Parathyroid adenoma (tissue), 2 donors: ENCODE measurements around the gene AJAP1.

Source experiments
- H2AFZ ChIP-seq: fragments of 300-600 bp; sonication (generic); one replicate; pipeline ENCODE4 v1.7.0; 2017; ENCODE audit warnings: antibody characterized with exemption, mild to moderate bottlenecking
- H3K27ac ChIP-seq: fragments of 300-600 bp; sonication (generic); one replicate; pipeline ENCODE4 v1.7.0; 2017
- H3K27me3 ChIP-seq: fragments of 300-600 bp; sonication (generic); one replicate; pipeline ENCODE4 v1.7.0; 2017; ENCODE audit warnings: low read length; ENCODE audit not compliant: control insufficient read depth, insufficient read depth
- H3K36me3 ChIP-seq: fragments of 300-600 bp; sonication (generic); one replicate; pipeline ENCODE4 v1.7.0; 2017; ENCODE audit warnings: low read length; ENCODE audit not compliant: control insufficient read depth, insufficient read depth
- H3K4me1 ChIP-seq: fragments of 300-600 bp; sonication (generic); one replicate; pipeline ENCODE4 v1.7.0; 2017; ENCODE audit warnings: control low read depth
- H3K4me2 ChIP-seq: fragments of 300-600 bp; sonication (generic); one replicate; pipeline ENCODE4 v1.7.0; 2017; ENCODE audit warnings: low read length
- H3K4me3 ChIP-seq: fragments of 300-600 bp; sonication (generic); one replicate; pipeline ENCODE4 v1.7.0; 2017; ENCODE audit warnings: low read depth, low read length
- H3K79me2 ChIP-seq: fragments of 300-600 bp; sonication (generic); one replicate; pipeline ENCODE4 v1.7.0; 2017; ENCODE audit warnings: control low read depth
- H3K9ac ChIP-seq: fragments of 300-600 bp; sonication (generic); one replicate; pipeline ENCODE4 v1.7.0; 2017; ENCODE audit warnings: mild to moderate bottlenecking
- H3K9me3 ChIP-seq: fragments of 300-600 bp; sonication (generic); one replicate; pipeline ENCODE4 v1.7.0; 2017; ENCODE audit warnings: low read length; ENCODE audit not compliant: control insufficient read depth
- TF ChIP-seq, protein P1 (sequence below): fragments of 300-600 bp; sonication (generic); IDR thresholded peaks from one replicate; pipeline ENCODE4 v1.7.0; 2017; ENCODE audit warnings: antibody characterized with exemption, mild to moderate bottlenecking
- donor health status: primary hyperparathyroidism.

Gene AJAP1

DNA sequence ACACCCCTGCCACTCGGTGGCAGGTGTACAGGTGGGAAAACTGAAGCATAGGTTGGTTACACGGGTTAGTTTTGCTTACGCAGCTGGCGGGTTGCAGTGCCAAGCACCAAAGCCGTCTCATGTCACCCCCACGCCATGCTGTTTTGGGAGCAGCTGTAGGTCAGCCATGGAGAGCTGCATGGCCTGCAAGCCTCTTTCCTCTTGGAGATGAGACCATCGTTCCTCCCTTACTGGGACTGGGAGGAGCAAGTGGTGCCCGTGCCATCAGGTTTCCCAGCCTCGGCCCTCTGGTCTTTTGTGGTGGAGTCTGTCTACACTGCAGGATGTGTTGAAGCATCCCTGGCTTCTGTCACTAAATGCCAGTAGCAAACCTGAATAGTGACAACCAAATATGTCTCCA, 46.9 kb downstream of the AJAP1 start:
- Histone ChIP-seq H3K27ac (no peak overlapping the region), H3K4me3 (no peak overlapping the region)

DNA sequence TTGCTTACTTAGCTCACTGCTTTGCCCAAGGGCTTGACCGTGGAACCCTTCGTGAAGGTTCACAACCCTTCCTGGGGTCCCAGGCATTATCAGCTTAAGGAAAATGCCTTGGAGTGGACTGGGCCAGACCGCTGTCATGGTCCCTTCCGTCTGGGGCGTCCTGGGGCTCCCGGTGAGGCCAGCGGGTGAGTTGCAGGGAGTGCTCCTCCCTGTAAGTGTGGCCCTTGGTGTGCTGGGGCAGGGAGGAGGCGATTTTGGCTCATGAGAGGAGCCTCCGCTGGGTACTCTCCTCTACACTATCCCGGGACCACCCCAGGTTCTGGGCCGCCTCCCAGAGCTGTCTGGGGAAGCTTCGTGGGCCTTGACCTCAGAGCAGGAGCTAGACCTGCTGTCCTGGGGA, 48.1 kb downstream of the AJAP1 start:
- Histone ChIP-seq H3K4me3 (no peak overlapping the region), H3K36me3 (no peaks in the 10 kb centered on the region), H3K9me3 (no peaks in the 10 kb centered on the region), H3K4me1 (no peaks in the 10 kb centered on the region), H3K79me2 (peaks cover 1% of the 10 kb centered on the region), H3K27me3 (no peaks in the 10 kb centered on the region), H3K27ac (no peak overlapping the region), H3K9ac (no peak overlapping the region), H3K4me2 (no peak overlapping the region), H2AFZ (no peak overlapping the region)
- TF ChIP-seq, protein P1, sequence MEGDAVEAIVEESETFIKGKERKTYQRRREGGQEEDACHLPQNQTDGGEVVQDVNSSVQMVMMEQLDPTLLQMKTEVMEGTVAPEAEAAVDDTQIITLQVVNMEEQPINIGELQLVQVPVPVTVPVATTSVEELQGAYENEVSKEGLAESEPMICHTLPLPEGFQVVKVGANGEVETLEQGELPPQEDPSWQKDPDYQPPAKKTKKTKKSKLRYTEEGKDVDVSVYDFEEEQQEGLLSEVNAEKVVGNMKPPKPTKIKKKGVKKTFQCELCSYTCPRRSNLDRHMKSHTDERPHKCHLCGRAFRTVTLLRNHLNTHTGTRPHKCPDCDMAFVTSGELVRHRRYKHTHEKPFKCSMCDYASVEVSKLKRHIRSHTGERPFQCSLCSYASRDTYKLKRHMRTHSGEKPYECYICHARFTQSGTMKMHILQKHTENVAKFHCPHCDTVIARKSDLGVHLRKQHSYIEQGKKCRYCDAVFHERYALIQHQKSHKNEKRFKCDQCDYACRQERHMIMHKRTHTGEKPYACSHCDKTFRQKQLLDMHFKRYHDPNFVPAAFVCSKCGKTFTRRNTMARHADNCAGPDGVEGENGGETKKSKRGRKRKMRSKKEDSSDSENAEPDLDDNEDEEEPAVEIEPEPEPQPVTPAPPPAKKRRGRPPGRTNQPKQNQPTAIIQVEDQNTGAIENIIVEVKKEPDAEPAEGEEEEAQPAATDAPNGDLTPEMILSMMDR, result no peak

More for the DNA sequence above, 46.9 kb downstream of the AJAP1 start:
- Histone ChIP-seq H3K79me2 (peaks cover 2% of the 10 kb centered on the region), H3K4me2 (no peak overlapping the region), H3K27me3 (no peaks in the 10 kb centered on the region), H2AFZ (no peak overlapping the region), H3K36me3 (no peaks in the 10 kb centered on the region), H3K9me3 (no peaks in the 10 kb centered on the region), H3K4me1 (no peaks in the 10 kb centered on the region), H3K9ac (no peak overlapping the region)
- TF ChIP-seq, protein P1, result no peak

DNA sequence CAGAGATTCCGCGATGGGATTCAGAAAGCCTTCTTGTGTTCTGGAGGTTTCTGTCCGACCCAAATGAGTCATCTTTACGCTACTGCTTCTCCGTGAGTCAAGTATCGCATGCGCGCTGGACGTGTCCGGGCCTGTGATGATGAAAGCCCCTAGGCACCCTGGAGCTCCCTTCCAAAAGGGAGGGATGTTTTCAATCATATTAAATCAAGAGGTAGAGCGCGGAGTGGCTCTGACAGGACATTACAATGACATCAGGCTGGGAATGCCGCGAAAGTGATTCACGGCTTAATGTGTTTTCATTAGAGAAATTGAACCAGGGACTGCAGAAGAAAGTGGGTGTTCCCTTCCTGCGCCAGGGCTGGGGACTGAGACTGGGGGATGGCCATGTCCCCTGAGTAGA, 48.5 kb downstream of the AJAP1 start:
- Histone ChIP-seq H3K9me3 (no peaks in the 10 kb centered on the region), H3K4me2 (no peak overlapping the region), H3K4me3 (no peak overlapping the region), H3K9ac (no peak overlapping the region), H3K36me3 (no peaks in the 10 kb centered on the region), H3K27me3 (no peaks in the 10 kb centered on the region), H2AFZ (no peak overlapping the region), H3K79me2 (no peaks in the 10 kb centered on the region), H3K4me1 (no peaks in the 10 kb centered on the region), H3K27ac (no peak overlapping the region)
- TF ChIP-seq, protein P1, result no peak

DNA sequence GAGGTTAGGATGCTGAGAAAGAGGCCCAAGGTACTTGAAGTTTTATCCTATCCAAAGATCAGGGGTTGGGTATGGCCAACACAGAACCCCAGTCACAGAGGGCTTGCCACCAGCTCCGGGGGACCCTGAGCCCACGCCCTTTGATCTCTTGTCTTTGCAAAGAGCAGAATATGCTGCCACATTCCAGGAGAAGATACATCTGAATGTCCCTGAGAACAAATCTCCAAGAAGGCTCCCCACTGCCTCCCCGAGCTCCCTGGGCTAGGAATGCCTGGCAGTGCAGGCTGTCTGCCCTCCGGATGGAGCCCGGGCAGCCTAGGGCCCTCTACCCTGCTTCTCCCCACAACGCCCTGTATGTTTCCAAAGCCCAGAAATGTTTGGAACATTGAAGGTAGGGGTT, 49.2 kb downstream of the AJAP1 start:
- Histone ChIP-seq H3K4me2 (no peak overlapping the region), H2AFZ (no peak overlapping the region), H3K9ac (no peak overlapping the region), H3K27ac (no peak overlapping the region), H3K27me3 (no peaks in the 10 kb centered on the region), H3K36me3 (no peaks in the 10 kb centered on the region), H3K9me3 (no peaks in the 10 kb centered on the region), H3K4me3 (no peak overlapping the region), H3K4me1 (no peaks in the 10 kb centered on the region), H3K79me2 (no peaks in the 10 kb centered on the region)
- TF ChIP-seq, protein P1, result no peak

DNA sequence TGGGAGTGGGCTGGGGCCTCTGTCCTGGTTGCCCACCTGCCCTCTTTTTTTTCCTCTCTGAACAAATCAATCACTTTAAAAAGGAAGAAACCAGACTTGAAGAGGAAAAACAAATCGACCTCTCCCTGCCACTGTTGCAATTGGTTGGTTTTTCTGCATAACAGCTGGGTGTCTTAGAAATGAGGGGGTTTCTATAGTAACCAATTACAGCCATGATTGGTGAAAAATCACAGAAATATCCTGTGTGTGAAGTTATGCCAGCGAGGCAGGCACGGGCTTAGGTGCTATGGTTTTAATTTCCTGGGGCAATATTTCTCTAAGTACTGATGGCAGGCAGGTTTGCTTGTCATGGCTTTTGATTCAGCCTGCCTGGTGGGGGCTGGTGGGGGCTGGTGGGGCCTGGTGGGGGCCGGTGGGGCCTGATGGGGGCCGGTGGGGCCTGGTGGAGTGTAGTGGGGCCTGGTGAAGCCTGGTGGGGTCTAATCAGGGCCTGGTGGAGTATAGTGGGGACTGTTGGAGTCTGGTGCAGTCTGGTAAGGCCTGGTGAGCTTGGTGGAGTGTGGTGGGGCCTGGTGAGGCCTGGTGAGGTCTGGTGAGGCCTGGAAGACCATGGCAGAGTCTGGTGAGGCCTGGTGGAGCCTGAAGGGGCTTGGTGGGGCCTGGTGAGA, 54.6 kb downstream of the AJAP1 start:
- H3K27ac ChIP-seq, result no peak overlapping the region
- H3K79me2 ChIP-seq, result no peaks in the 10 kb centered on the region
- no peak overlapping the region for H2AFZ ChIP-seq
- no peaks in the 10 kb centered on the region for H3K4me1 ChIP-seq
- TF ChIP-seq, protein P1, result no peak
- no peak overlapping the region for H3K4me2 ChIP-seq
- H3K36me3 ChIP-seq, result no peaks in the 10 kb centered on the region
- no peaks in the 10 kb centered on the region for H3K9me3 ChIP-seq
- H3K27me3 ChIP-seq, result no peaks in the 10 kb centered on the region
- H3K4me3 ChIP-seq, result no peak overlapping the region
- H3K9ac ChIP-seq, result no peak overlapping the region
